Right lung (tissue), 10 donors: ENCODE data around the gene CDC27. TPM values are rescaled to one million over a fixed set of nuclear protein-coding genes. Genes with fewer than 3 reads are reported as not detected.
A peak's percentile ranks its signal among the peaks of the same experiment; 100 is the strongest.
"Not testable (repeated sequence)": the region's sequence is repeated elsewhere in the genome, so short reads cannot be mapped to it uniquely, and the experiment has no call there.

ENCODE experiments used
- DNase-seq, 2 donors: peaks; one replicate each; pipeline ENCODE4 v3.0.0-alpha.2; 2013
- long read RNA-seq, 8 donors: transcript quantifications; one replicate each; lab custom pipeline, GENCODE V29; 2026
- polyA plus RNA-seq, 5 donors: library from polyadenylated mRNA; unstranded; fragments of 120-200 nt; gene quantifications; one replicate each; pipeline versions ENCODE4 v1.2.1 to v1.2.3, GENCODE V29; 2013; ENCODE audit warnings: inconsistent platforms in 1 of 5, low replicate concordance in 1 of 5; ENCODE audit not compliant: insufficient read length in 5 of 5, insufficient read depth in 1 of 5

CDC27 gene
- 10 to 100 TPM; 40.4 to 72.7 (median 61.9) TPM for polyA plus RNA-seq
- long read RNA-seq, donor 1, full-length matches to known transcripts = 2 of 2 reads
- long read RNA-seq, donor 1, partial matches to known transcripts = 0 of 2 reads
- long read RNA-seq, donor 1, other reads (novel, unspliced or antisense) = 0 of 2 reads
- long read RNA-seq, donor 2 = 0 reads
- long read RNA-seq, donor 3, partial matches to known transcripts = 34 of 35 reads
- long read RNA-seq, donor 3, other reads (novel, unspliced or antisense) = 0 of 35 reads
- long read RNA-seq, donor 4 = 0 reads
- long read RNA-seq, donor 5, partial matches to known transcripts = 5 of 7 reads
- long read RNA-seq, donor 5, other reads (novel, unspliced or antisense) = 0 of 7 reads
- long read RNA-seq, donor 6 = 0 reads
- long read RNA-seq, donor 7 = 0 reads
- long read RNA-seq, donor 8, full-length matches to known transcripts = 2 of 2 reads
- long read RNA-seq, donor 8, partial matches to known transcripts = 0 of 2 reads
- long read RNA-seq, donor 8, other reads (novel, unspliced or antisense) = 0 of 2 reads

GRCh38 chr17:47188876-47189731 lies at the start of gene CDC27:
TSS of gene CDC27 (minus strand) at chr17:47189295. CDS start at chr17:47189172, 123 bp downstream.
- peak; percentile 99 to 100 for DNase-seq

GRCh38 chr17:47238321-47239010 lies 49.4 kb upstream of the CDC27 start:
- no peak for DNase-seq

- no peak for DNase-seq
Observed at GRCh38 chr17:47237841-47238240, 48.7 kb upstream of the CDC27 start.

GRCh38 chr17:47235923-47236322 lies 46.8 kb upstream of the CDC27 start:
- no peak for DNase-seq

GRCh38 chr17:47235506-47235905 lies 46.4 kb upstream of the CDC27 start:
- DNase-seq = no peak

- no peak for DNase-seq
Observed at GRCh38 chr17:47232465-47232864, 43.4 kb upstream of the CDC27 start.

GRCh38 chr17:47231866-47232265 lies 42.8 kb upstream of the CDC27 start:
- no peak for DNase-seq

GRCh38 chr17:47231334-47231733 lies 42.2 kb upstream of the CDC27 start:
- no peak for DNase-seq

- DNase-seq = no peak
Observed at GRCh38 chr17:47230864-47231263, 41.8 kb upstream of the CDC27 start.

GRCh38 chr17:47229535-47230443 lies 40.7 kb upstream of the CDC27 start:
- DNase-seq = peak; percentile 78 to 83

- DNase-seq = no peak
Observed at GRCh38 chr17:47227862-47228261, 38.8 kb upstream of the CDC27 start.

- no peak for DNase-seq
Observed at GRCh38 chr17:47225911-47226688, 37.0 kb upstream of the CDC27 start.

- no peak for DNase-seq
Observed at GRCh38 chr17:47225436-47225858, 36.4 kb upstream of the CDC27 start.

GRCh38 chr17:47224966-47225365 lies 35.9 kb upstream of the CDC27 start:
- no peak for DNase-seq

GRCh38 chr17:47224077-47224476 lies 35.0 kb upstream of the CDC27 start:
- not testable (repeated sequence) for DNase-seq

- no peak for DNase-seq
Observed at GRCh38 chr17:47223460-47223859, 34.4 kb upstream of the CDC27 start.

GRCh38 chr17:47223007-47223406 lies 33.9 kb upstream of the CDC27 start:
- no peak for DNase-seq

GRCh38 chr17:47222047-47222446 lies 33.0 kb upstream of the CDC27 start:
- no peak for DNase-seq

- DNase-seq = no peak
Observed at GRCh38 chr17:47221154-47221553, 32.1 kb upstream of the CDC27 start.

GRCh38 chr17:47220531-47220999 lies 31.5 kb upstream of the CDC27 start:
- no peak for DNase-seq
